Stimulated activated CD8-positive, alpha-beta memory T cell treated with anti-CD3 and anti-CD28 coated beads, Interleukin-2, amount 100 ng/mL, for 48 hours (primary cell): ENCODE results near the gene CACNA1C.

ENCODE experiments used
- DNase-seq, 2 donors: peaks; one replicate each; pipeline ENCODE4 v3.0.0-alpha.2; 2020; ENCODE audit warnings: low read depth in 2 of 2

CACNA1C gene

GRCh38 chr12:2297658-2298057 lies 244.9 kb downstream of the CACNA1C start:
- no peak for DNase-seq

GRCh38 chr12:2298556-2299200 lies 245.9 kb downstream of the CACNA1C start:
- no peak for DNase-seq

GRCh38 chr12:2299206-2299605 lies 246.4 kb downstream of the CACNA1C start:
- DNase-seq = no peak

GRCh38 chr12:2300168-2300567 lies 247.4 kb downstream of the CACNA1C start:
- DNase-seq = no peak

- no peak for DNase-seq
These were observed 248.1 kb downstream of the CACNA1C start for GRCh38 chr12:2300886-2301285.

GRCh38 chr12:2301531-2302461 lies 249.0 kb downstream of the CACNA1C start:
- no peak for DNase-seq

- DNase-seq = no peak
These were observed 250.2 kb downstream of the CACNA1C start for GRCh38 chr12:2302711-2303580.

- no peak for DNase-seq
These were observed 251.4 kb downstream of the CACNA1C start for GRCh38 chr12:2304223-2304622.

- DNase-seq = no peak
These were observed 253.2 kb downstream of the CACNA1C start for GRCh38 chr12:2306012-2306411.

GRCh38 chr12:2306735-2307134 lies 253.9 kb downstream of the CACNA1C start:
- no peak for DNase-seq

- no peak for DNase-seq
These were observed 254.8 kb downstream of the CACNA1C start for GRCh38 chr12:2307550-2307949.

- no peak for DNase-seq
These were observed 256.9 kb downstream of the CACNA1C start for GRCh38 chr12:2309647-2310046.

GRCh38 chr12:2311020-2311778 lies 258.4 kb downstream of the CACNA1C start:
- DNase-seq = no peak

- DNase-seq = no peak
These were observed 259.4 kb downstream of the CACNA1C start for GRCh38 chr12:2312175-2312574.

- no peak for DNase-seq
These were observed 260.0 kb downstream of the CACNA1C start for GRCh38 chr12:2312770-2313169.

GRCh38 chr12:2314492-2314891 lies 261.7 kb downstream of the CACNA1C start:
- no peak for DNase-seq

GRCh38 chr12:2317772-2318171 lies 265.0 kb downstream of the CACNA1C start:
- DNase-seq = no peak

- DNase-seq = no peak
These were observed 265.5 kb downstream of the CACNA1C start for GRCh38 chr12:2318286-2318685.

GRCh38 chr12:2319136-2319535 lies 266.3 kb downstream of the CACNA1C start:
- no peak for DNase-seq

- no peak for DNase-seq
These were observed 267.1 kb downstream of the CACNA1C start for GRCh38 chr12:2319737-2320506.

GRCh38 chr12:2320841-2321240 lies 268.1 kb downstream of the CACNA1C start:
- DNase-seq = no peak
